HCT116 (cell line): ENCODE data around the gene LIMS2. TPM values are rescaled to one million over a fixed set of nuclear protein-coding genes. Genes with fewer than 3 reads are reported as not detected.

Source experiments
- ATAC-seq: fragments of 200-7000 bp; cut with Tn5 transposase; 2 replicates; pipeline ENCODE4 v1.9.1; 2020; ENCODE audit warnings: mild to moderate bottlenecking, moderate library complexity
- BruUV-seq: library from RNA; stranded (reverse); fragments of 400-500 nt; replicated peaks from 2 replicates; lab custom pipeline; 2021; lab: Mats Ljungman, UMichigan
- CTCF ChIA-PET: fragments of 300-600 bp; sonication (Branson Sonifier 250); formaldehyde crosslinking; loops from one replicate; lab custom pipeline; 2021; ENCODE audit warnings: antibody characterized with exemption; lab: Charles Lee
- POLR2A ChIA-PET: fragments of 300-600, 350-600 bp; sonication (Branson Sonifier 250); formaldehyde crosslinking; loops from one replicate; lab custom pipeline; 2021; ENCODE audit warnings: antibody characterized with exemption; lab: Charles Lee
- RAD21 ChIA-PET, 2 experiments: fragments of 300-600 bp; sonication (Branson Sonifier 250); formaldehyde crosslinking; loops; one replicate each; lab custom pipeline; 2023; ENCODE audit warnings: low total read pairs in 2 of 2; ENCODE audit not compliant: uncharacterized antibody in 2 of 2, unreplicated experiment in 2 of 2, low non-redundant PET in 1 of 2; lab: Charles Lee
- DNase-seq: peaks from one replicate; pipeline ENCODE4 v3.0.0-alpha.2; 2010; ENCODE audit warnings: low read depth, low spot score
- H2AFZ ChIP-seq: fragments of 200-600 bp; shearing (Covaris generic), sonication (generic); 2 replicates; pipeline ENCODE4 v1.6.1; 2017; ENCODE audit warnings: low read depth, mixed run types, mixed read lengths, antibody characterized with exemption, low read length; ENCODE audit not compliant: poor library complexity, severe bottlenecking
- H3K27ac ChIP-seq: 2 replicates; pipeline ENCODE4 v1.5.1; 2012; ENCODE audit warnings: low read depth, low read length
- H3K27me3 ChIP-seq: fragments of 200-600 bp; sonication (generic); 2 replicates; pipeline ENCODE4 v1.6.1; 2016; ENCODE audit warnings: mixed run types, low read length, mixed read lengths; ENCODE audit not compliant: insufficient read depth
- H3K36me3 ChIP-seq, 2 experiments: fragments of 200-500 bp in 1 of 2; fragments of 200-600 bp in 1 of 2; sonication (Bioruptor generic) in 1 of 2; sonication (generic) in 1 of 2; 2 replicates each; pipeline versions ENCODE4 v1.5.1 to v1.6.1; 2014 to 2016; ENCODE audit warnings: low read length in 2 of 2, inconsistent platforms in 1 of 2, mixed read lengths in 1 of 2, mixed run types in 1 of 2; ENCODE audit not compliant: insufficient read depth in 2 of 2, control insufficient read depth in 1 of 2
- H3K4me1 ChIP-seq, 2 experiments: fragments of 200-600 bp in 1 of 2; sonication (generic) in 1 of 2; 2 replicates each; pipeline versions ENCODE4 v1.5.1 to v1.6.1; 2012 to 2017; ENCODE audit warnings: low read length in 2 of 2, inconsistent platforms in 1 of 2, mild to moderate bottlenecking in 1 of 2, mixed read lengths in 1 of 2, mixed run types in 1 of 2, moderate library complexity in 1 of 2; ENCODE audit not compliant: insufficient read depth in 2 of 2, control insufficient read depth in 1 of 2
- H3K4me2 ChIP-seq: fragments of 200-600 bp; sonication (generic); 2 replicates; pipeline ENCODE4 v1.6.1; 2017; ENCODE audit warnings: mixed run types, low read length, mixed read lengths
- H3K4me3 ChIP-seq, 2 experiments: fragments of 200-600 bp in 1 of 2; sonication (generic) in 1 of 2; replicated peaks in 1 of 2; 2 replicates each; pipeline ENCODE4 v1.5.1; 2011 to 2016; ENCODE audit warnings: low read length in 2 of 2, control low read depth in 1 of 2, low read depth in 1 of 2, mild to moderate bottlenecking in 1 of 2, mixed read lengths in 1 of 2, mixed run types in 1 of 2
- H3K79me2 ChIP-seq: fragments of 200-600 bp; sonication (generic); 2 replicates; pipeline ENCODE4 v1.6.1; 2017; ENCODE audit warnings: mild to moderate bottlenecking, mixed run types, low read length, moderate library complexity, mixed read lengths; ENCODE audit not compliant: insufficient read depth
- H3K9ac ChIP-seq: fragments of 200-600 bp; sonication (generic); 2 replicates; pipeline ENCODE4 v1.6.1; 2016; ENCODE audit warnings: low read length, mixed read lengths
- H3K9me2 ChIP-seq: fragments of 200-600 bp; sonication (generic), shearing (Covaris generic); 2 replicates; pipeline ENCODE4 v1.6.1; 2017; ENCODE audit warnings: mixed run types, mild to moderate bottlenecking, moderate library complexity; ENCODE audit not compliant: insufficient read depth
- H3K9me3 ChIP-seq, 2 experiments: fragments of 200-500 bp in 1 of 2; fragments of 200-600 bp in 1 of 2; sonication (Bioruptor generic) in 1 of 2; sonication (generic) in 1 of 2; 2 replicates each; pipeline ENCODE4 v1.6.1; 2014 to 2017; ENCODE audit warnings: low read length in 2 of 2, mixed read lengths in 2 of 2, inconsistent platforms in 1 of 2, low read depth in 1 of 2, mild to moderate bottlenecking in 1 of 2, mixed run types in 1 of 2, moderate library complexity in 1 of 2; ENCODE audit not compliant: control insufficient read depth in 1 of 2, insufficient read depth in 1 of 2
- H4K20me1 ChIP-seq: fragments of 200-600 bp; sonication (generic), shearing (Covaris generic); 2 replicates; pipeline ENCODE4 v1.6.1; 2017; ENCODE audit warnings: mixed run types, mild to moderate bottlenecking, moderate library complexity; ENCODE audit not compliant: insufficient read depth
- CBX3 ChIP-seq: IDR thresholded peaks from 2 replicates; pipeline ENCODE4 v1.6.1; 2012; ENCODE audit warnings: low read depth
- CEBPB ChIP-seq: IDR thresholded peaks from 2 replicates; pipeline ENCODE4 v1.6.1; 2012; ENCODE audit warnings: low read depth
- CTCF ChIP-seq, 3 experiments: fragments of 200-600 bp in 1 of 3; sonication (generic) in 1 of 3; IDR thresholded peaks in 2 of 3; conservative IDR thresholded peaks in 1 of 3; 2 replicates each; pipeline ENCODE4 v1.5.1; 2012 to 2017; ENCODE audit warnings: low read depth in 2 of 3, low read length in 2 of 3, antibody characterized with exemption in 1 of 3, borderline replicate concordance in 1 of 3, control low read depth in 1 of 3, mild to moderate bottlenecking in 1 of 3, mixed read lengths in 1 of 3, mixed run types in 1 of 3, moderate library complexity in 1 of 3; ENCODE audit not compliant: insufficient read depth in 1 of 3
- EGR1 ChIP-seq: IDR thresholded peaks from 2 replicates; pipeline ENCODE4 v1.6.1; 2012; ENCODE audit warnings: low read depth
- FOSL1 ChIP-seq: IDR thresholded peaks from 2 replicates; pipeline ENCODE4 v1.6.1; 2012; ENCODE audit warnings: low read depth
- JUND ChIP-seq: IDR thresholded peaks from 2 replicates; pipeline ENCODE4 v1.6.1; 2012
- MAX ChIP-seq: IDR thresholded peaks from 2 replicates; pipeline ENCODE4 v1.6.1; 2012
- POLR2AphosphoS5 ChIP-seq: IDR thresholded peaks from 2 replicates; pipeline ENCODE4 v1.6.1; 2011; ENCODE audit warnings: mild to moderate bottlenecking, low read depth, low read length, moderate library complexity
- RAD21 ChIP-seq: IDR thresholded peaks from 2 replicates; pipeline ENCODE4 v1.6.1; 2012; ENCODE audit warnings: low read depth, mild to moderate bottlenecking
- SP1 ChIP-seq: IDR thresholded peaks from 2 replicates; pipeline ENCODE4 v1.6.1; 2012; ENCODE audit warnings: low read depth
- SRF ChIP-seq: IDR thresholded peaks from 2 replicates; pipeline ENCODE4 v1.6.1; 2012; ENCODE audit warnings: low read depth
- TCF7L2 ChIP-seq: IDR thresholded peaks from 2 replicates; pipeline ENCODE4 v1.7.0; 2011; ENCODE audit warnings: borderline replicate concordance, inconsistent platforms; ENCODE audit not compliant: insufficient read depth, insufficient read length; ENCODE audit errors: extremely low read depth
- ZFX ChIP-seq: fragments of 450-650 bp; IDR thresholded peaks from 2 replicates; pipeline ENCODE4 v1.6.1; 2017
- ZNF274 ChIP-seq: fragments of 200-500 bp; sonication (Bioruptor generic); IDR thresholded peaks from 2 replicates; pipeline ENCODE4 v1.6.1; 2014; ENCODE audit warnings: mild to moderate bottlenecking, low read depth, low read length, inconsistent platforms
- intact Hi-C: fragments of 100-400 bp; cut with micrococcal nuclease; formaldehyde crosslinking; loops from 2 replicates; pipeline ENCODE4 v1.10.0; 2022
- total RNA-seq: library from RNA; stranded (reverse); gene quantifications from one replicate; pipeline ENCODE4 v1.2.1, GENCODE V29; 2021; ENCODE audit not compliant: unreplicated experiment
- TF ChIP-seq, protein P1 (sequence below): IDR thresholded peaks from 2 replicates; pipeline ENCODE4 v1.6.1; 2011; ENCODE audit warnings: mild to moderate bottlenecking, low read length, moderate library complexity; ENCODE audit not compliant: insufficient replicate concordance; ENCODE audit errors: extremely low read depth
- TF ChIP-seq, protein P2 (sequence below): IDR thresholded peaks from 2 replicates; pipeline ENCODE4 v1.6.1; 2012

Gene LIMS2
- total RNA-seq, 1 experiment from 2014 or later: 3.7 TPM

DNA sequence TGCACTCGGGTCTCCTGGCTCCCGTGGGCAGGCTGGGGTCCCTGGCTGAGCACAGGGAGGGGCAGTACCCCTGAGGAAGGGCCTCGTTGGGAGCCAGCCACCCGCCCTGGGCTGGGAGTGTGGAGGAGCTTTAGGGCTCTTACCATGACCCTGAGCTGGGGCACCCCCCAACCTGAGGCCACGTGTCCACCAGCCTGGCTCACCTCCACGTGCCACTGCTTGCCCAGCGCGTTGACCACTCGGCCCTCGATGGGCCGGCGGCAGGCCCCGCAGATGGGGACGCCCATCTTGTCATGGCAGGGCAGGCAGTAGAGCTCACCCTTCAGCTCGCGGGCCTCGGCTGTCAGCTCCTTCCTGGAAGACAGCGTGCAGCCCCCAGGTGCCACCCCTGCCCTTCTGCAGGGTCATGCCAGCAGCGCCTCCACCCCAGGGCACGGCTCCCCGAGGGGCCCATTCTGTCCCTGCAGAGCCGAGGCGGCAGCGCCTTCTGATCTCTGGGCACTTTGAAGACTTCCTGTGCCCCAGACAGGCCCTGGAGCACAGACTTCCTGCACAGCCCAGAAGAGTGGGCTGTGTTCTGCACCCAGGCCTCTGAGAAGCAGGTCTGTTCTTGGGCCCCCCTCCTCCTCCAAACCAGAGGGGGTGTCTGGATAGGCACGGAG is 33.4 kb downstream of the LIMS2 start:
- no peak overlapping the region for H3K4me3 ChIP-seq
- no peaks in the 10 kb centered on the region for H3K36me3 ChIP-seq
- DNase-seq (no peak), ATAC-seq (no peak)
- H3K27me3 ChIP-seq: no peaks in the 10 kb centered on the region
- H2AFZ ChIP-seq: no peak overlapping the region
- H3K27ac ChIP-seq: no peak overlapping the region; the same call in 1 of the 2 replicates
- no peaks in the 10 kb centered on the region for H4K20me1 ChIP-seq
- ChIA-PET RAD21 (no interaction called here), CTCF (no interaction called here), POLR2A (no interaction called here)
- intact Hi-C loops: loop anchor here (10.0 kb wide), 1 partner anchor 317 kb away; no protein-coding TSS in a partner anchor
- H3K9ac ChIP-seq: no peak overlapping the region
- no peaks in the 10 kb centered on the region for H3K9me3 ChIP-seq
- H3K79me2 ChIP-seq: no peaks in the 10 kb centered on the region
- BruUV-seq: no TSS peak
- TF ChIP-seq SRF: no peak
- TF ChIP-seq TCF7L2: no peak
- no peak for TF ChIP-seq SP1
- TF ChIP-seq EGR1: no peak
- TF ChIP-seq ZNF274: no peak
- TF ChIP-seq CEBPB: no peak
- no peak for TF ChIP-seq JUND
- no peak for TF ChIP-seq MAX
- TF ChIP-seq, protein P1, sequence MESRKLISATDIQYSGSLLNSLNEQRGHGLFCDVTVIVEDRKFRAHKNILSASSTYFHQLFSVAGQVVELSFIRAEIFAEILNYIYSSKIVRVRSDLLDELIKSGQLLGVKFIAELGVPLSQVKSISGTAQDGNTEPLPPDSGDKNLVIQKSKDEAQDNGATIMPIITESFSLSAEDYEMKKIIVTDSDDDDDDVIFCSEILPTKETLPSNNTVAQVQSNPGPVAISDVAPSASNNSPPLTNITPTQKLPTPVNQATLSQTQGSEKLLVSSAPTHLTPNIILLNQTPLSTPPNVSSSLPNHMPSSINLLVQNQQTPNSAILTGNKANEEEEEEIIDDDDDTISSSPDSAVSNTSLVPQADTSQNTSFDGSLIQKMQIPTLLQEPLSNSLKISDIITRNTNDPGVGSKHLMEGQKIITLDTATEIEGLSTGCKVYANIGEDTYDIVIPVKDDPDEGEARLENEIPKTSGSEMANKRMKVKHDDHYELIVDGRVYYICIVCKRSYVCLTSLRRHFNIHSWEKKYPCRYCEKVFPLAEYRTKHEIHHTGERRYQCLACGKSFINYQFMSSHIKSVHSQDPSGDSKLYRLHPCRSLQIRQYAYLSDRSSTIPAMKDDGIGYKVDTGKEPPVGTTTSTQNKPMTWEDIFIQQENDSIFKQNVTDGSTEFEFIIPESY: no peak
- TF ChIP-seq, protein P2, sequence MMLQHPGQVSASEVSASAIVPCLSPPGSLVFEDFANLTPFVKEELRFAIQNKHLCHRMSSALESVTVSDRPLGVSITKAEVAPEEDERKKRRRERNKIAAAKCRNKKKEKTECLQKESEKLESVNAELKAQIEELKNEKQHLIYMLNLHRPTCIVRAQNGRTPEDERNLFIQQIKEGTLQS: no peak
- TF ChIP-seq FOSL1: no peak
- no peak for TF ChIP-seq POLR2AphosphoS5
- TF ChIP-seq CBX3: no peak
- no peak for TF ChIP-seq RAD21
- TF ChIP-seq CTCF (IDR thresholded peaks at IDR 0.05 in 2 of 3, conservative IDR thresholded peaks at IDR 0.05 in 1 of 3; ENCODE audit: borderline replicate concordance in 1 of 3, insufficient read depth in 1 of 3, low read depth in 2 of 3, low read length in 2 of 3): no peak
- no peak for TF ChIP-seq ZFX
- H3K4me1 ChIP-seq: peaks cover 14 to 26% of the 10 kb centered on the region in 2 experiments
- no peak overlapping the region for H3K4me2 ChIP-seq
- no peaks in the 10 kb centered on the region for H3K9me2 ChIP-seq
